Naive thymus-derived CD4-positive, alpha-beta T cell (primary cell): ENCODE measurements around the gene CCNJ. TPM values are rescaled to one million over a fixed set of nuclear protein-coding genes. Genes with fewer than 3 reads are reported as not detected.
"Not testable (repeated sequence)": the region's sequence is repeated elsewhere in the genome, so short reads cannot be mapped to it uniquely, and the experiment has no call there.

Experiments used
- ATAC-seq: fragments of 150-1000 bp; cut with Tn5 transposase; 2 replicates; pipeline ENCODE4 v1.10.0; 2021; ENCODE audit warnings: mild to moderate bottlenecking, moderate library complexity
- CTCF ChIA-PET: fragments of 350-600 bp; sonication (Branson Sonifier 250); formaldehyde crosslinking; loops from one replicate; lab custom pipeline; 2021; ENCODE audit warnings: antibody characterized with exemption; lab: Charles Lee
- POLR2A ChIA-PET: fragments of 350-600 bp; sonication (Branson Sonifier 250); formaldehyde crosslinking; loops from one replicate; lab custom pipeline; 2021; ENCODE audit warnings: antibody characterized with exemption, inconsistent platforms; lab: Charles Lee
- DNase-seq, 9 donors: peaks; one replicate each; pipeline versions ENCODE4 v3.0.0 to v3.0.0-alpha.2; 2020 to 2022; ENCODE audit warnings: mixed read lengths in 1 of 9
- H3K27ac ChIP-seq: one replicate; pipeline ENCODE4 v1.7.0; 2013; ENCODE audit warnings: mild to moderate bottlenecking, low read depth, low read length, moderate library complexity
- H3K27me3 ChIP-seq, 2 donors: one replicate each; pipeline ENCODE4 v1.7.0; 2013; ENCODE audit warnings: low read length in 2 of 2, mild to moderate bottlenecking in 2 of 2, moderate library complexity in 2 of 2; ENCODE audit not compliant: control insufficient read depth in 2 of 2, insufficient read depth in 2 of 2
- H3K36me3 ChIP-seq, 3 experiments: 1 replicate in 2 of 3; 2 replicates in 1 of 3; pipeline ENCODE4 v1.7.0; 2013; ENCODE audit warnings: low read length in 3 of 3, mild to moderate bottlenecking in 3 of 3, moderate library complexity in 1 of 3; ENCODE audit not compliant: insufficient read depth in 3 of 3, control insufficient read depth in 2 of 3
- H3K4me1 ChIP-seq, 2 donors: one replicate each; pipeline ENCODE4 v1.7.0; 2013; ENCODE audit warnings: low read length in 2 of 2, mild to moderate bottlenecking in 2 of 2, moderate library complexity in 1 of 2; ENCODE audit not compliant: control insufficient read depth in 2 of 2, insufficient read depth in 2 of 2
- H3K4me3 ChIP-seq: 2 replicates; pipeline ENCODE4 v1.7.0; 2013; ENCODE audit warnings: mild to moderate bottlenecking, low read length
- H3K9me3 ChIP-seq, 3 experiments: 1 replicate in 2 of 3; 2 replicates in 1 of 3; pipeline ENCODE4 v1.7.0; 2013; ENCODE audit warnings: low read length in 3 of 3; ENCODE audit not compliant: control insufficient read depth in 2 of 3
- H3K27ac Mint-ChIP-seq, 9 donors: one replicate each; pipeline ENCODE4 v1.8.0; 2020 to 2022; ENCODE audit warnings: mixed read lengths in 9 of 9, mild to moderate bottlenecking in 8 of 9, moderate library complexity in 5 of 9, inconsistent platforms in 2 of 9
- H3K27me3 Mint-ChIP-seq, 5 donors: one replicate each; pipeline ENCODE4 v1.8.0; 2021 to 2022; ENCODE audit warnings: mixed read lengths in 5 of 5, mild to moderate bottlenecking in 1 of 5
- H3K36me3 Mint-ChIP-seq, 5 donors: one replicate each; pipeline ENCODE4 v1.8.0; 2020 to 2022; ENCODE audit warnings: mixed read lengths in 5 of 5, mild to moderate bottlenecking in 3 of 5, inconsistent platforms in 1 of 5
- H3K4me1 Mint-ChIP-seq, 7 donors: one replicate each; pipeline ENCODE4 v1.8.0; 2020 to 2022; ENCODE audit warnings: mixed read lengths in 7 of 7, mild to moderate bottlenecking in 3 of 7, inconsistent platforms in 1 of 7
- H3K4me3 Mint-ChIP-seq, 10 donors: one replicate each; pipeline ENCODE4 v1.8.0; 2020 to 2022; ENCODE audit warnings: mild to moderate bottlenecking in 10 of 10, mixed read lengths in 10 of 10, moderate library complexity in 6 of 10, inconsistent platforms in 2 of 10
- H3K9me3 Mint-ChIP-seq, 11 donors: one replicate each; pipeline ENCODE4 v1.8.0; 2020 to 2022; ENCODE audit warnings: mixed read lengths in 11 of 11, mild to moderate bottlenecking in 4 of 11, inconsistent platforms in 1 of 11, moderate library complexity in 1 of 11
- intact Hi-C, 2 donors: fragments of 100-400 bp; cut with micrococcal nuclease; formaldehyde crosslinking; loops; one replicate each; pipeline ENCODE4 v1.15.1; 2023
- polyA plus RNA-seq, 2 donors: library from polyadenylated mRNA; unstranded; fragments of 300-500 nt; fragmentation: Illumina TruSeq; gene quantifications; one replicate each; pipeline ENCODE4 v1.2.3, GENCODE V29; 2021
- total RNA-seq, 6 experiments: library from RNA in 5 of 6; stranded (reverse) in 5 of 6; gene quantifications; 1 replicate in 5 of 6; 2 replicates in 1 of 6; pipeline ENCODE4 v1.2.3 and lab custom pipeline; 2021 to 2026

The CCNJ gene, protein sequence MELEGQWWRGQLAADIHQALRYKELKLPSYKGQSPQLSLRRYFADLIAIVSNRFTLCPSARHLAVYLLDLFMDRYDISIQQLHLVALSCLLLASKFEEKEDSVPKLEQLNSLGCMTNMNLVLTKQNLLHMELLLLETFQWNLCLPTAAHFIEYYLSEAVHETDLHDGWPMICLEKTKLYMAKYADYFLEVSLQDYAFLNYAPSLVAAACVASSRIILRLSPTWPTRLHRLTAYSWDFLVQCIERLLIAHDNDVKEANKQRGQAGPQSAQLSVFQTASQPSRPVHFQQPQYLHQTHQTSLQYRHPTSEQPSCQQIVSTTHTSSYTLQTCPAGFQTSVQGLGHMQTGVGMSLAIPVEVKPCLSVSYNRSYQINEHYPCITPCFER
- total RNA-seq = 1 to 10 TPM; 5.6 to 8.0 (median 6.7) TPM
- 1 to 10 TPM; 1.0 to 1.1 TPM for polyA plus RNA-seq
- total RNA-seq (lab: John Stamatoyannopoulos, UW) = 10.5 reads per million, percentile 37 among the genes with 10 or more reads in this experiment

DNA sequence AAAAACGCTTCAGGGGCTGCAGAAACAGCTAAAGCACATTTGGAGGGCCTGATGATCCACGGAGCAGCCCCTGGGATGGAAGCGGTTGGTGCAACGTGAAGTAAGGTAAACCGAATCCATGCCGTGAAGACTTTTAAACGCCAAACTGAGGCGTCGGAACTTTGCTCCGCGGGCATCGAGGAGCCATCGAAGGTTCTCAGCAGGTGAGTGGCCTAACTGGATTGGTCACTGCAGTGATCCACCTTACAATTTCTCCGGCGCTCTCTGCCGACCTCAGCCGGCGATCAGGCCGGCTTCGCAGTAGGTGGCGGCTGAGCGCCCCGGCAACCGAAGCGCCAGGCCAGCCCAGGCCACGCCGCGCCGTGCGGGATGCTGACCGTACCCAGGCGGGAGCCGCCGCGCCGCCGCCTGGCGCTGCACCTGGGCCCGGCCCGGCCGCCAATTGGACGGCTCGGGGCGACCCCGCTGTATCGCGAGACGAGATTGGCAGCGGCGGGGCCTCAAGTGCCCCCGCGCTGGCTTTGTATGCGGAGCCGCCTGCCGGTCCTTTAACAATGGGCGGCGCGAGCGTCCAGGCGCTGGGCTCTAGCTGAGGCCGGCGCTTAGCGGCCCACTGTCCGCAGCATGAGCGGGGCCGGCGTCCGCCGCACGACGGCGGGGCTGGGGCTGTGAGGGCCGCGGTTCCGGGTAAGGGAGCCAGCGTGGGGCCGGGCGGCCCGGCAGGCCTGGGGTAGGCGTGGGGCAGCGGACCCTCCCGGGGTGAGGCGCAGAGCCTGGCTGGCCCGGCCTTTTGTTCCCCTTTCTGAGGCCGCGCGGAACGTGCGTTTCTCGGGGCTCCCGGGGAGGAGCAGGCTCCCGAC lies at the start of gene CCNJ:
Gene CCNJ, plus strand, starts transcription at position 551 of the 860 bp plus-strand sequence. CDS start 811 bp downstream, outside the sequence.
- Histone ChIP-seq H3K27me3 (peaks cover 3 to 4% of the 10 kb centered on the region in 2 donors), H3K4me3 (peak within 1 kb of the TSS; percentile 78), H3K27ac (peak within 1 kb of the TSS; percentile 81), H3K36me3 (no peaks in the 10 kb centered on the region), H3K9me3 (no peaks in the 10 kb centered on the region), H3K4me1 (peaks cover 13 to 16% of the 10 kb centered on the region in 2 donors)
- Mint-ChIP-seq H3K27ac (peak within 1 kb of the TSS; percentile 80 to 96 (median 87)), H3K4me3 (peak within 1 kb of the TSS; percentile 83 to 96 (median 92)), H3K36me3 (peaks cover 0 to 26% (median 9%) of the 10 kb centered on the region in 5 donors), H3K4me1 (peaks cover 32 to 50% (median 44%) of the 10 kb centered on the region in 7 donors), H3K27me3 (peaks cover 5 to 11% (median 9%) of the 10 kb centered on the region in 5 donors), H3K9me3 (no peaks in the 10 kb centered on the region)
- intact Hi-C loops = loop anchor here (1.0 to 10.0 kb wide), 11 partner anchors 26 to 790 kb away; partner anchors contain the start of genes LCOR (in 2 of the 2), ALDH18A1 (in 1 of the 2), CC2D2B (in 1 of the 2) and TLL2 (in 1 of the 2)
- POLR2A ChIA-PET = interaction anchor here (0.5 to 3.4 kb wide), 5 partner anchors 11 to 541 kb away, joined by 4 to 19 read pairs (median 5); partner anchors contain the start of gene ZNF518A
- CTCF ChIA-PET = interaction anchor here (0.9 to 1.1 kb wide), 2 partner anchors 27 to 33 kb away, joined by 3 to 5 read pairs; no protein-coding TSS in a partner anchor
- DNase-seq (peak; percentile 76 to 87 (median 83)), ATAC-seq (peak; percentile 91)

DNA sequence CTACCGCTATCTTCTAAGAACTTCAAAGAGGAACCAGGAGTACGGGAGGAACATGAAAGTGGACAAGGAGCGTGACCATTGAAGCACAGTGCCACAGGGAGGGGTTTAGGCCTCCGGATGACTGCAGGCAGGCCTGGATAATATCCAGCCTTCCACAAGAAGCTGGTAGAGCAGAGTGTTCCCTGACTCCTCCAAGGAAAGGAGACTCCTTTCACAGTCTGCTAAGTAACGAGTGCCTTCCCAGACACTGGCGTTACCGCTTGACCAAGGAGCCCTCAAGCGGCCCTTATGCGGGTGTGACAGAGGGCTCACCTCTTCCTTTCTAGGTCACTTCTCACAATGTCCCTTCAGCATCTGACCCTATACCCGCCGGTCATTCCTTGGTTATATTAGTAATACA lies 49.0 kb upstream of the CCNJ start:
- ATAC-seq, H3K27me3 ChIP-seq, H3K27ac Mint-ChIP-seq, H3K9me3 ChIP-seq, H3K4me1 Mint-ChIP-seq, POLR2A ChIA-PET, H3K4me3 ChIP-seq, H3K27ac ChIP-seq, DNase-seq, CTCF ChIA-PET, H3K4me3 Mint-ChIP-seq, H3K36me3 ChIP-seq, intact Hi-C loops, H3K9me3 Mint-ChIP-seq, H3K36me3 Mint-ChIP-seq, H3K4me1 ChIP-seq: not testable (repeated sequence)
- H3K27me3 Mint-ChIP-seq = peaks cover 0 to 22% (median 6%) of the 10 kb centered on the region in 5 donors

DNA sequence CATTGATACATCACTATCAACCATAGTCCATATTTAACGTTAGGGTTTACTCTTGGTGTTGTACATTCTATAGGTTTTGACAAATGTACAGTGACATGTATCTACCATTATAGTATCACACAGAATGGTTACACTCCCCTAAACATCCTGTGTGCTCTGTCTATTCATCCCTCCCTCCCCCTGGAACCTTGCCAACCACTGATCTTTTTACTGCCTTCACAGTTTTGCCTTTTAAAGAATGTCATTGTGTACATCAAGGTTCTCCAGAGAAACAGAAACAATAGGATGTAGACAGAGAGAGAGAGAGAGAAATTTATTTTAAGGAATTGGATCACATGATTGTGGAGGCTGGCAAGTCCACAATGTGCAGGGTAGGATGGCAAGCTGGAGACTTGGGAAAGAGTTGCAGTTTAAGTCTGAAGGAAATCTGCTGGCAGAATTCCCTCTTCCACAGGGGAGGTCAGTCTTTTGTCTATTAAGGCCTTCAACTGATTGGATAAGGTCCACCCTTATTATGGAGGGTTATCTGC lies 45.1 kb upstream of the CCNJ start:
- H3K36me3 Mint-ChIP-seq = peaks cover 0 to 4% (median 0%) of the 10 kb centered on the region in 5 donors
- no peak for ATAC-seq

DNA sequence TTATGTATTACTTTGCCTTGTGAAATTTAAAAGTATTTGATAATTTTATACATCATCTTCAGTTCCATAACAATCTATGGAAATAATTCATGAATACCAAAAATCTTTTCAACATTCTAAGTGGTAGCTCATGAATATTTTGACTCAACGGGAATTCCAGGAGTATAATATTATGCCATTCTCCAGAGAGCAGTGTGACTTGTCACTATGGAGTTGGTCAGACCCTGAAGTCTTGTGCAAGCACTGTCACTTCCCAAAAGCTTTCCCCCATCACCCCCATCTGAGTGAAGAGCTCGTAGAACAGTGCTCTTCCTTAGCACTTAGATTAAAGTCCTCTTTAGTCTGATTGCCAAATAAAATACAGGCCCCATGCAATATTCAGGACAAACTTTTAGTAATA lies 29.4 kb upstream of the CCNJ start:
- Histone ChIP-seq H3K27me3 (peaks cover 0 to 5% of the 10 kb centered on the region in 2 donors), H3K4me1 (no peaks in the 10 kb centered on the region), H3K36me3 (no peaks in the 10 kb centered on the region), H3K27ac (no peak overlapping the region), H3K4me3 (no peak overlapping the region), H3K9me3 (no peaks in the 10 kb centered on the region)
- ATAC-seq (no peak), DNase-seq (no peak)
- peaks cover 8 to 28% (median 14%) of the 10 kb centered on the region in 5 donors for H3K27me3 Mint-ChIP-seq
- no peak overlapping the region for H3K4me3 Mint-ChIP-seq
- POLR2A ChIA-PET = no interaction called here
- intact Hi-C loops = loop anchor here in 1 of 2 donors (10.0 kb wide), 1 partner anchor 319 kb away; the partner anchor contains the start of gene TCTN3
- H3K4me1 Mint-ChIP-seq = peaks cover 0 to 5% (median 3%) of the 10 kb centered on the region in 7 donors
- H3K9me3 Mint-ChIP-seq = no peaks in the 10 kb centered on the region
- CTCF ChIA-PET = interaction anchor here (0.7 to 4.1 kb wide), 2 partner anchors 11 to 281 kb away, joined by 3 to 28 read pairs; no protein-coding TSS in a partner anchor
- H3K36me3 Mint-ChIP-seq = no peaks in the 10 kb centered on the region
- no peak overlapping the region for H3K27ac Mint-ChIP-seq

More for the DNA sequence above, 45.1 kb upstream of the CCNJ start:
- H3K4me3 ChIP-seq = no peak overlapping the region
- H3K4me1 ChIP-seq = no peaks in the 10 kb centered on the region
- intact Hi-C loops = no loop called here
- Mint-ChIP-seq H3K27ac (no peak overlapping the region), H3K27me3 (peaks cover 0 to 6% (median 0%) of the 10 kb centered on the region in 5 donors), H3K4me1 (no peaks in the 10 kb centered on the region), H3K9me3 (peaks cover 0 to 2% (median 0%) of the 10 kb centered on the region in 11 donors), H3K4me3 (no peak overlapping the region)
- CTCF ChIA-PET = no interaction called here
- H3K27ac ChIP-seq = no peak overlapping the region
- no peak for DNase-seq
- POLR2A ChIA-PET = no interaction called here
- H3K9me3 ChIP-seq = no peaks in the 10 kb centered on the region
- H3K27me3 ChIP-seq = no peaks in the 10 kb centered on the region
- no peaks in the 10 kb centered on the region for H3K36me3 ChIP-seq

DNA sequence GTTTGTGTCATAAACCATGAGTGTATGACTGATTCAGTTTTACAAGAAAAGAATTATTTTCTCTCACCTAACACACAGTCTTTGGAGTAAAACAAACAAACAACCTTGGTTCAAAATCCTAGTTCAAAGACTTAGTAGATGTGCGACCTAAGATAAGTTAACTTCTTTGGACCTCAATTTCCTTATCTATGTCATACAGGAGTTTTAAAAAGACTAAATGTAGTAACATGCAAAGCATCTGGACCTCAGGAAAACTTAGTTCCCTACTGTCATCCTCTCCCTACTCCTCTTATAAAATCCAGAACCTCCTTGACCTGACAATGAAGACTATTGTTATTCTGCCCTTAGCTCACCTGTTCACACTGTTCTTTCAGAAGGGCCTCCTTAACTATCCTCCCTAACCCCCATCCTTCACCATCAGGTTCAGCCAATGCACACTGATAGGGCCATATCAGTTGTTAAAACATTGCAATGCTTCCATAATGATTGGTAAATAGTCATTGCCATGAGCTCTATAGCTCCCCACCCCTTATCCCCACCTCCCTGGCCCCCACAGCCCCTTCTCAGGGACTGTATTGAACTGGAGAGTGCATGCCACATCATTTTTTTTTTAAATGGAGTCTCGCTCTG lies 28.8 kb upstream of the CCNJ start:
- H3K36me3 Mint-ChIP-seq = no peaks in the 10 kb centered on the region
- POLR2A ChIA-PET = no interaction called here
- intact Hi-C loops = loop anchor here (5.0 to 10.0 kb wide), 2 partner anchors 213 to 320 kb away; partner anchors contain the start of gene TCTN3 (in 1 of the 2)
- H3K9me3 Mint-ChIP-seq = no peaks in the 10 kb centered on the region
- DNase-seq (no peak), ATAC-seq (no peak)
- no peak overlapping the region for H3K4me3 Mint-ChIP-seq
- H3K27ac Mint-ChIP-seq = no peak overlapping the region
- Histone ChIP-seq H3K4me1 (no peaks in the 10 kb centered on the region), H3K4me3 (no peak overlapping the region), H3K9me3 (no peaks in the 10 kb centered on the region), H3K27ac (no peak overlapping the region), H3K27me3 (peaks cover 0 to 5% of the 10 kb centered on the region in 2 donors), H3K36me3 (no peaks in the 10 kb centered on the region)
- CTCF ChIA-PET = interaction anchor here (0.7 to 4.1 kb wide), 2 partner anchors 12 to 281 kb away, joined by 3 to 28 read pairs; no protein-coding TSS in a partner anchor
- H3K4me1 Mint-ChIP-seq = peaks cover 0 to 5% (median 3%) of the 10 kb centered on the region in 7 donors
- peaks cover 8 to 28% (median 14%) of the 10 kb centered on the region in 5 donors for H3K27me3 Mint-ChIP-seq
